Inflammatory macrophage (primary cell): Measurements from ENCODE around the gene GPRC5D.

Experiments
- DNase-seq, 2 donors: peaks; one replicate each; pipeline ENCODE4 v3.0.0-alpha.2; 2020 to 2022

The GPRC5D gene

GRCh38 chr12:12933742-12934141, 18.2 kb downstream of the GPRC5D start:
- DNase-seq: no peak

GRCh38 chr12:12930633-12931219, 21.2 kb downstream of the GPRC5D start:
- peak; percentile 42 to 59 for DNase-seq

GRCh38 chr12:12929696-12930095, 22.3 kb downstream of the GPRC5D start:
- no peak for DNase-seq

- peak in 1 of 2 donors; percentile 47 for DNase-seq
Measured at GRCh38 chr12:12927211-12928079, 24.5 kb downstream of the GPRC5D start.

- DNase-seq: no peak
Measured at GRCh38 chr12:12926571-12927071, 25.3 kb downstream of the GPRC5D start.

- no peak for DNase-seq
Measured at GRCh38 chr12:12925388-12925787, 26.6 kb downstream of the GPRC5D start.

- DNase-seq: no peak
Measured at GRCh38 chr12:12924169-12924568, 27.8 kb downstream of the GPRC5D start.

- DNase-seq: no peak
Measured at GRCh38 chr12:12922978-12923377, 29.0 kb downstream of the GPRC5D start.

- DNase-seq: peak; percentile 61 to 78
Measured at GRCh38 chr12:12922191-12922616, 29.8 kb downstream of the GPRC5D start.

GRCh38 chr12:12919666-12920435, 32.1 kb downstream of the GPRC5D start:
- DNase-seq: no peak

GRCh38 chr12:12918781-12919389, 33.1 kb downstream of the GPRC5D start:
- no peak for DNase-seq

GRCh38 chr12:12917517-12917916, 34.5 kb downstream of the GPRC5D start:
- no peak for DNase-seq

GRCh38 chr12:12916135-12916944, 35.6 kb downstream of the GPRC5D start:
- DNase-seq: peak; percentile 88

- no peak for DNase-seq
Measured at GRCh38 chr12:12915656-12916055, 36.3 kb downstream of the GPRC5D start.

- DNase-seq: no peak
Measured at GRCh38 chr12:12912711-12913110, 39.3 kb downstream of the GPRC5D start.

- DNase-seq: peak in 1 of 2 donors; percentile 20
Measured at GRCh38 chr12:12909995-12910420, 42.0 kb downstream of the GPRC5D start.

- DNase-seq: no peak
Measured at GRCh38 chr12:12909228-12909994, 42.6 kb downstream of the GPRC5D start.

- no peak for DNase-seq
Measured at GRCh38 chr12:12908711-12909110, 43.3 kb downstream of the GPRC5D start.

GRCh38 chr12:12908252-12908651, 43.7 kb downstream of the GPRC5D start:
- no peak for DNase-seq

GRCh38 chr12:12907552-12907951, 44.4 kb downstream of the GPRC5D start:
- DNase-seq: no peak
